Activated T-cell treated with anti-CD3 and anti-CD28 coated beads, Interleukin-2, amount 50 U/mL, for 24 hours (primary cell): Measurements from ENCODE around the gene BSN.

ENCODE experiments used
- DNase-seq: peaks from one replicate; pipeline ENCODE4 v3.0.0-alpha.2; 2020
- H3K27ac Mint-ChIP-seq: 2 replicates; pipeline ENCODE4 v1.8.0; 2020; ENCODE audit warnings: mild to moderate bottlenecking, mixed read lengths
- H3K27me3 Mint-ChIP-seq: 2 replicates; pipeline ENCODE4 v1.8.0; 2020; ENCODE audit warnings: mixed read lengths
- H3K36me3 Mint-ChIP-seq: 2 replicates; pipeline ENCODE4 v1.8.0; 2020; ENCODE audit warnings: low read depth, mixed read lengths
- H3K4me1 Mint-ChIP-seq: 2 replicates; pipeline ENCODE4 v1.8.0; 2020; ENCODE audit warnings: low read depth, mixed read lengths
- H3K4me3 Mint-ChIP-seq: 2 replicates; pipeline ENCODE4 v1.8.0; 2020; ENCODE audit warnings: mild to moderate bottlenecking, moderate library complexity, mixed read lengths
- H3K9me3 Mint-ChIP-seq: 2 replicates; pipeline ENCODE4 v1.8.0; 2020; ENCODE audit warnings: mixed read lengths

BSN gene

DNA sequence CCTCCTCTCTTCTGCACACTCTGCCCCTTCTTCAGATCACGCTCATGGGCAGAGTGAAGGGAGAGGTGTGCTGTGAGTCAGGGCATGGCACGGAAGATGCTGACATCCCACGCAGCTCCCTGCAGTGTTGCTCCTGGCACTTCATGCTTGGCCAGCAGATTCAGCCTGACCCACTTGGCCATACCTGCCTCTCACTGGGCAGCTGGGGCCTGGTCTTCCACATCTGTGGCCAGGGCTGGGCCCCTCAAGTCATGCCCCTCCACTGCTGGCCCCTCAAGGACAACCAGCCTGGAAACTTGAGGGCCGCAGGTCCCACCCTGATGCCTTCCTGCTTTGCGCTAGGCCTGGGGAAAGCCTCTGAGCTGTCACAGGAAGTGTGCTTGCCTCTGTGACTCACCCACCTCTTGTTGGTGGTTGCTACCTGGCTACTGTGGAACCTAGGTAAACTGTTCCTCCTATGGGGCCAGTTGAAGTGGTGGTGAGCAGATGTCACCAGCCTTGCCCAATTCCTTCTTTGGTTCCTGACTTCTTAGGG lies 48.7 kb downstream of the BSN start:
- Mint-ChIP-seq H3K4me3 (no peak overlapping the region), H3K36me3 (no peaks in the 10 kb centered on the region), H3K27ac (peak overlapping the region; percentile 83), H3K27me3 (no peaks in the 10 kb centered on the region), H3K4me1 (peaks cover 21% of the 10 kb centered on the region), H3K9me3 (no peaks in the 10 kb centered on the region)
- DNase-seq: peak; percentile 71

DNA sequence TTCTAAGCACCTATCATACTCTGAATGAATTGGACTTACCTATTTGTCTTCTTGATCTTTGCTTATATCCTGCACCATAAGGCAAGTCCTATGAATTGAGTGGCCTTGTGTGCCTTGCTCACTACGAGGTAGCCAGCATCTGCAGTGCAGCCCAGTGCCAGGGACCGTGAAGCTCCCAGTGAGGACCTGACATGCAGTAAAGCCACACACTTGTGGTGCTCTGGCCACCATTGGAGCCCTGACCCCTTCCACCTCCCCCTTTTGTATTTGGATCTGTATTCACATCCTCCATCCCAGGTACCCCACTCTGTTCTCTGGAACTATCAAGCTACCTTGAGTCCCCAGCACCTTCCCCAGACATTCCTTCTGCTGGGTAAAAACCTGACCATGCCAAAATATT lies 52.1 kb downstream of the BSN start:
- no peaks in the 10 kb centered on the region for H3K9me3 Mint-ChIP-seq
- H3K4me3 Mint-ChIP-seq: no peak overlapping the region
- H3K27ac Mint-ChIP-seq: no peak overlapping the region
- DNase-seq: no peak
- peaks cover 21% of the 10 kb centered on the region for H3K4me1 Mint-ChIP-seq
- H3K36me3 Mint-ChIP-seq: no peaks in the 10 kb centered on the region
- no peaks in the 10 kb centered on the region for H3K27me3 Mint-ChIP-seq

- no peaks in the 10 kb centered on the region for H3K27me3 Mint-ChIP-seq
- DNase-seq: no peak
- no peaks in the 10 kb centered on the region for H3K36me3 Mint-ChIP-seq
- H3K4me1 Mint-ChIP-seq: peaks cover 20% of the 10 kb centered on the region
- no peak overlapping the region for H3K4me3 Mint-ChIP-seq
- no peak overlapping the region for H3K27ac Mint-ChIP-seq
- no peaks in the 10 kb centered on the region for H3K9me3 Mint-ChIP-seq
Measured at GRCh38 chr3:49607105-49607591, 52.9 kb downstream of the BSN start.

DNA sequence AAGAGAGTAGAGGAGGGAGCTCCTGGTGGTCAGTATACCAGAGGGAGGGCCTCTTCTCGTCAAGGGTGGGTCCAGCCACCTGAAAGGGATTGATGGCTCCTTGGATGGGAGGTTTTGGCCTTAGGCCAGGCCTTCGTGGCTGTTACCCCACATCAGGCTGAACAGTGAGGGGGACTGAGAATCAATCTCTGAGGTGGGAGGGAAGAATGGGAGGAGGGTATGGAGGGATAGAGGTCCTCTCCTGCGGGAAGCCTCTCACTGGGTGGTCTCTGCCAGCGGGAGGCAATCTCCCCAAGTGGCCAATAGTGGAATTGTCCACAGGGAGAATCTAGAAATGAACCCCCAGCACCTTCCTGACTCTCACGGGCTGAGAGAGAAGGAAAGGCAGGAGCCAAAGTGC lies 53.5 kb downstream of the BSN start:
- Mint-ChIP-seq H3K36me3 (no peaks in the 10 kb centered on the region), H3K27me3 (no peaks in the 10 kb centered on the region), H3K4me3 (no peak overlapping the region), H3K27ac (no peak overlapping the region), H3K9me3 (peaks cover 5% of the 10 kb centered on the region), H3K4me1 (peaks cover 16% of the 10 kb centered on the region)
- DNase-seq: no peak

- no peaks in the 10 kb centered on the region for H3K36me3 Mint-ChIP-seq
- peaks cover 2% of the 10 kb centered on the region for H3K4me1 Mint-ChIP-seq
- no peak for DNase-seq
Measured at GRCh38 chr3:49609314-49609713, 55.0 kb downstream of the BSN start.

GRCh38 chr3:49609815-49610214 lies 55.5 kb downstream of the BSN start:
- no peak overlapping the region for H3K27ac Mint-ChIP-seq
- H3K4me3 Mint-ChIP-seq: no peak overlapping the region
- H3K4me1 Mint-ChIP-seq: no peaks in the 10 kb centered on the region
- no peak for DNase-seq
- no peaks in the 10 kb centered on the region for H3K36me3 Mint-ChIP-seq
- H3K9me3 Mint-ChIP-seq: peaks cover 5% of the 10 kb centered on the region
- H3K27me3 Mint-ChIP-seq: no peaks in the 10 kb centered on the region

More at GRCh38 chr3:49609314-49609713, 55.0 kb downstream of the BSN start:
- peaks cover 5% of the 10 kb centered on the region for H3K9me3 Mint-ChIP-seq
- no peaks in the 10 kb centered on the region for H3K27me3 Mint-ChIP-seq
- H3K27ac Mint-ChIP-seq: no peak overlapping the region
- no peak overlapping the region for H3K4me3 Mint-ChIP-seq

GRCh38 chr3:49610666-49611280 lies 56.5 kb downstream of the BSN start:
- H3K27me3 Mint-ChIP-seq: no peaks in the 10 kb centered on the region

GRCh38 chr3:49611291-49611690 lies 57.0 kb downstream of the BSN start:
- Mint-ChIP-seq H3K27me3 (no peaks in the 10 kb centered on the region), H3K9me3 (peaks cover 5% of the 10 kb centered on the region), H3K4me3 (no peak overlapping the region), H3K4me1 (no peaks in the 10 kb centered on the region), H3K27ac (no peak overlapping the region), H3K36me3 (no peaks in the 10 kb centered on the region)
- DNase-seq: no peak

More at GRCh38 chr3:49610666-49611280, 56.5 kb downstream of the BSN start:
- H3K4me3 Mint-ChIP-seq: no peak overlapping the region
- H3K4me1 Mint-ChIP-seq: no peaks in the 10 kb centered on the region
- H3K27ac Mint-ChIP-seq: no peak overlapping the region
- DNase-seq: no peak
- H3K9me3 Mint-ChIP-seq: peaks cover 5% of the 10 kb centered on the region
- no peaks in the 10 kb centered on the region for H3K36me3 Mint-ChIP-seq

DNA sequence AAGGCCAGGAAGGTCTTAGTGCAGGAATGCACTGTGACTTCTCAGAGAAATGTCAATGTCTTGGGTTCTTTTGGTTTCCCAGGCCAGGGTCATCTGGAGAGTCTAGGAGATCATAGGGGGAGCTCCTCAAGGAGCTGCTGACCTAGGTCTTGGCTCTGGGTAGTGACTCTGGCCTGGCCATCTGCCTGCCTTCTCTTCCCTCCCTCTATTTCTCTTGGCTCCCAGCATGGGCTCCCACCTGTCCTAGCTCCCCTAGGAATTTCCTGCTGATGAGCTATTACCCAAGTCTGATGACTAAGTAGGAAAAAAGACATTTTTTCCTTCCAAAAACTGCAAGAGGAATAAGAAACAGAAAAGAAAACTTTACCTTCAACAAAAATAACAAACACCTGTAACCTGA lies 57.4 kb downstream of the BSN start:
- H3K9me3 Mint-ChIP-seq: peaks cover 5% of the 10 kb centered on the region
- no peak overlapping the region for H3K4me3 Mint-ChIP-seq
- H3K36me3 Mint-ChIP-seq: no peaks in the 10 kb centered on the region
- H3K27ac Mint-ChIP-seq: no peak overlapping the region
- H3K27me3 Mint-ChIP-seq: no peaks in the 10 kb centered on the region
- DNase-seq: no peak
- H3K4me1 Mint-ChIP-seq: no peaks in the 10 kb centered on the region

GRCh38 chr3:49614936-49615335 lies 60.7 kb downstream of the BSN start:
- Mint-ChIP-seq H3K27ac (no peak overlapping the region), H3K4me3 (no peak overlapping the region), H3K4me1 (no peaks in the 10 kb centered on the region), H3K27me3 (no peaks in the 10 kb centered on the region), H3K9me3 (peaks cover 5% of the 10 kb centered on the region), H3K36me3 (no peaks in the 10 kb centered on the region)
- no peak for DNase-seq

DNA sequence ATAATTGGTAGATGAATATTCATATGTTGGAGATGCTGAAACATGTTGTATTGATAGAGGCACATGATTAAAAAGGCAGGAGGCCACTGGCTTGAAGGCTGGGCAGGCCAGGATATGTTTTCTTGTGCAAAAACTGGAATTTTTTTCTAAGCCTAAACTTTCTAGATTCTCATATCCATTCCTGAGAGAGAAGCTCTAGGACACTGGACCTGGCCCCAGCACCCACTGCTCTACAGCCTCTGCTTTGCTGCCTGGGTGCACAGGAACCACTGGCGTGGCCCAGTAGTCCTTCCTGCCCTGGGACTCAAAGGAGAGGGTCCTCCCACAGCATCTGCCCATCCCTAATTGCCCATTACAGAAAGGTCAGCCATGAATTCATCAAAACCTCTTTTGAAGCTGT lies 61.8 kb downstream of the BSN start:
- Mint-ChIP-seq H3K4me1 (no peaks in the 10 kb centered on the region), H3K9me3 (peaks cover 5% of the 10 kb centered on the region), H3K27ac (no peak overlapping the region), H3K27me3 (no peaks in the 10 kb centered on the region), H3K4me3 (no peak overlapping the region), H3K36me3 (no peaks in the 10 kb centered on the region)
- DNase-seq: no peak

DNA sequence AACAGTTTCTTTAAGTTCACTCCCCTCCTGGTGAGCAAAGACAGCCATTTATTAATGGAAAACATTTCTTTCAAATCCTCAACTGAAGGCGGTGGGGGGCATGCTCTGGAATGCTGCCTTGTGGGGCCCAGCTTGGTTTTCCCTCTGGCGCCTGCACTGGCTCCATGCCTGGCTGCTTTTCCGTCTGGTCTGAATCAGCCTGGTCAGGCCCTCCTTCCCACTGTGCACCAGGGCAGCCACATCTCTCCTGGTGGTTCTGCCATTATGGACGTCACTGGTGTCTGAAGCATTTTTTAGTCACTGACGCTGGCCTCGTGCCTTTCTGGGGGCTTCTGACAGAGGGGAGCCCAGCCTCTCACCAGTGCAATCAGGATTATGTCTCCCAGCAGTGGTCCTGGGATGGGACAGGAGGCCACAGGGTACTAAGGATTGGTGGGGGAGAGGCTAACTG lies 62.2 kb downstream of the BSN start:
- H3K4me3 Mint-ChIP-seq: no peak overlapping the region
- H3K36me3 Mint-ChIP-seq: no peaks in the 10 kb centered on the region
- H3K27ac Mint-ChIP-seq: no peak overlapping the region
- no peak for DNase-seq
- H3K9me3 Mint-ChIP-seq: peaks cover 5% of the 10 kb centered on the region
- H3K27me3 Mint-ChIP-seq: no peaks in the 10 kb centered on the region
- H3K4me1 Mint-ChIP-seq: no peaks in the 10 kb centered on the region

- Mint-ChIP-seq H3K4me1 (no peaks in the 10 kb centered on the region), H3K27ac (no peak overlapping the region), H3K27me3 (no peaks in the 10 kb centered on the region), H3K9me3 (peaks cover 2% of the 10 kb centered on the region), H3K36me3 (no peaks in the 10 kb centered on the region), H3K4me3 (no peak overlapping the region)
- DNase-seq: no peak
Measured at GRCh38 chr3:49617390-49618013, 63.2 kb downstream of the BSN start.

DNA sequence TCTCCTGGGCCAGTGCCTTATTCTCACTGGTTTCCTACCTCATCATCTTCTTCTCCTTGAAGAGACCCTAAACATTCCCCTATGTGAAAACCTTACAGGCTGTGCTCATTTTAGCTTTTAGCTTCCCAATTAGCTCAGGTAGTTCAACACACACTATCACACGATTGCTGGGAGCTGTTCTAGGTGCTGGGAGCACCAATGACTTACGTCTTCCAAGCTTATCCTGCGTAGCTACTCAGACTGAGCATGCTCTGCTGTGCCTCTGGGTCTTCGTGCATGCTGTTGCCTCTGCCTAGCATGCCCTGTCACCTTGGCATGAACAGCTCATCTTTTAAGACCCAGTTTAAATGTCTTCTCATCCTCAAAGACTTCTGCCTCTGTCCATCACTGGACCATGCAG lies 64.1 kb downstream of the BSN start:
- no peak overlapping the region for H3K27ac Mint-ChIP-seq
- DNase-seq: no peak
- H3K27me3 Mint-ChIP-seq: no peaks in the 10 kb centered on the region
- H3K4me1 Mint-ChIP-seq: no peaks in the 10 kb centered on the region
- H3K9me3 Mint-ChIP-seq: no peaks in the 10 kb centered on the region
- H3K4me3 Mint-ChIP-seq: no peak overlapping the region
- H3K36me3 Mint-ChIP-seq: no peaks in the 10 kb centered on the region

DNA sequence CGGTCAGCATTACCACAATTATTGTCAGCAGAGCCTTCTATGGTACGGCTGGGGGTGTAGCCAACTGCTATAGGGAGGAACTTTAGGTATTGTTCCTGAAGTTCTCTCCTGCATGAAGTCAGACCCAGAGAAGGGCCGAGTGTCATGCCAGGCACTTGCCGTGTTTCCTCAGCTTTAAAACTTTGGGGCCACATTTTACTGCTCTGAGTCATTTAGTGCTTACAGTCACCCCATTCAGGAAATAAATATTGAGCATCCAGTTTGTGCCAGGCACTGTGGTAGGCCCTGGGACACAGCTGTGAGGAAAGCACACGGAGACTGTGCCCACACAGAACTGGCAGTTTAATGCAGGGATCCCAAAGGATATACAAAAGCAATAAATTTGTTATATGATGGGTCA lies 65.4 kb downstream of the BSN start:
- H3K4me3 Mint-ChIP-seq: no peak overlapping the region
- H3K36me3 Mint-ChIP-seq: no peaks in the 10 kb centered on the region
- no peaks in the 10 kb centered on the region for H3K4me1 Mint-ChIP-seq
- no peak overlapping the region for H3K27ac Mint-ChIP-seq
- no peaks in the 10 kb centered on the region for H3K27me3 Mint-ChIP-seq
- DNase-seq: no peak
- H3K9me3 Mint-ChIP-seq: no peaks in the 10 kb centered on the region
